IPS-18c (cell line): ENCODE measurements around the gene PRKG1.

Experiments
- H3K4me3 ChIP-seq: 2 replicates; pipeline ENCODE4 v1.7.0; 2013; ENCODE audit warnings: low read depth, mild to moderate bottlenecking, low read length, moderate library complexity; ENCODE audit not compliant: insufficient read depth
- H3K9me3 ChIP-seq: one replicate; pipeline ENCODE4 v1.6.1; 2013; ENCODE audit warnings: mild to moderate bottlenecking, low read length, moderate library complexity; ENCODE audit not compliant: control insufficient read depth, insufficient read depth

Gene PRKG1

DNA sequence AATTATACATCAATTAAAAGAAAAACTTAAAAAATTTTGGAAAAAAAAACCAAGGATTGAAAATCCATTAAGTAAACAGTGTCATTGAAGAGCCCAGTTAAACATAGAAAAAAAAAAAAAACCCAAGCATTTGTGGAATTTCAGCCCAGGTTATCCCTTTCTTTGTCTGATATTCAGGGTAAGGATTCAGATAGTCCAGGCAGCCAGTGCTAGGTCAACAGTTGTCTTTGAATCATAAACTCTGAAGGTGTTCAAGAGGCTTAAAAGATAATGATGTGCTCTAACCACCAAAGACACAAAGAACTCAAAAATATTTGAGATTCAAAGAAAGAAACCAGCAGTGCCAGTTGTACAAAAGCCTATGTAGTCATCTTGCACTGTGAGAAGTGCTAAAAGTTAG is 969.5 kb downstream of the PRKG1 start:
- Histone ChIP-seq H3K4me3 (no peak overlapping the region), H3K9me3 (no peaks in the 10 kb centered on the region)

DNA sequence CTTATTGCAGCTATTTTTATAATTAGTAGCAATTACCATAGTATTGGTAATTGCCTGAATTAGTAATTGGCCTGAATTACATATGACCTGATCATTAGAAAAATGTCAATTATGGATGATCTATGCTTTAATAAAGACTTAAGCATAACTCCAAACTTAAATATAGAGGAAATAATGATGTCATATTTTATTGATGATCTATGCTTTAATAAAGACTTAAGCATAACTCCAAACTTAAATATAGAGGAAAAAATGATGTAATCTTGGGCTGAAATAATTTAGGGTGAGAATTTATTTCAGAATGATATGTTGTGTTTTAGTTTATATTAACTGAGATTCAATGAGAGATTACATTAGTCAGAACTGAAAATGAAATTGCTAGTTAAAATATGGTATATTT is 973.8 kb downstream of the PRKG1 start:
- no peak overlapping the region for H3K4me3 ChIP-seq
- no peaks in the 10 kb centered on the region for H3K9me3 ChIP-seq

DNA sequence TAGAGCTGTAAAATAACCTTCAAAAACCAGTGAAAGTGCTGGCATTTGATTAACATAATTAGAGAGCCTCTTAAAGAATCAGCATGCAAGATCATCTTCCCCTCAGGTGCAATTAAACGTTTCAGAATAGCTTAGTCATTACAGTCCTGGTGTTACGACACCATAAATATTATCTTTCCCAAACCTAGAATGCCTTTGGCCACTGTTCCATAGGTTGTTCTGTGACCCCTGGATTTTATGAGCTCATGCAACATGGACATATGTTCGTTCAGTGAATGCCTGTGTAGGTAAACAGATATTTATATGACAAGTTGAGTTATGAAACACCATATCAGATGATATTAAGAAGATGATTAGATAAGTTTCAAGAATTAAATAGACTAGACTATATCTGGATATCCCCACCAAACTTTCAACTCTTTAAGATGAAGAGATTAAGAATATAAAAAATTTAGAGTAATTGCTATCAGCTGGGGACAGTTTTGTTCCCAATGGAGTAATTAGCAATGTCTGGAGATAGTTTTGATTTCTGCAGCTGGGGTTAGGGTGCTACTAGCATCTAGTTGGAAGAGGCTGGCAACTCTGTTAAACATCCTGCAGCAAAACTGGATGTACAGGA is 976.3 kb downstream of the PRKG1 start:
- Histone ChIP-seq H3K4me3 (no peak overlapping the region), H3K9me3 (no peaks in the 10 kb centered on the region)

DNA sequence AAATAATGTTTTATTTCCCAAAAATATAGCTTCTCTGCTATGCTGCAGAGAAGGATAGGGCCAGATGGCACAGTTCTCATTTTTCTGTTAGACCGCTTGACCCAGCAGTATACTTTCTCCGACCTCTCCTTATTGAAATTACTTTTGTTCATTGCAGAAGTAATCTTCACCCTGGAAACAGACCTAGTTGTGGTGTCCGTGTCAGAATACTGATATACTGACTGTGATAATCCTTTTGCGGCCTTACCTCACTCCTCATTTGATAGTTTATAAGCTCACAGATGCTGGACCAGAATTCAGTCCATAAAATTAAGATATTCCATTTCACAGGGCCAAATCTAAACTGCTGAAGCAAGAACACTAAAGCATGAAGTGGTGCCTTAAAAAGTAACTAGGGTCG is 979.2 kb downstream of the PRKG1 start:
- Histone ChIP-seq H3K4me3 (no peak overlapping the region), H3K9me3 (no peaks in the 10 kb centered on the region)

DNA sequence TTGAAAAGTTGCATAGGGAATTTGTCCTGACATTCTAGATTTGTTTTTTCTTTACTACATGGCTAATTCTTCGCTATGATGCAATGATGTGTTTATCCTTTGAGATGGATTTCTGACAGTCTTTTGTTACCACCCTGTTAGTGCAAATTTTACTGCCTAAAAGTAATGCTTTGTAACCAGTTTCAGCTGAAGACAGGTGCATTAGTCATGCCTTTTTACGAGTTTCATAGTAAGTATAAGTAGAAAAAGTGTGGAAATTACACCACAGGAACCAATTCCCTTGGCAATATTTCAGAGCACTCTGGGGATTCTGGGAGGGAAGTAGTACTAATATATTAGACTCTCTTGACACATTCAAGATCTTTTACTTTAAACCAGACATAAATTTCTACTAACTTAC is 982.0 kb downstream of the PRKG1 start:
- no peak overlapping the region for H3K4me3 ChIP-seq
- no peaks in the 10 kb centered on the region for H3K9me3 ChIP-seq

DNA sequence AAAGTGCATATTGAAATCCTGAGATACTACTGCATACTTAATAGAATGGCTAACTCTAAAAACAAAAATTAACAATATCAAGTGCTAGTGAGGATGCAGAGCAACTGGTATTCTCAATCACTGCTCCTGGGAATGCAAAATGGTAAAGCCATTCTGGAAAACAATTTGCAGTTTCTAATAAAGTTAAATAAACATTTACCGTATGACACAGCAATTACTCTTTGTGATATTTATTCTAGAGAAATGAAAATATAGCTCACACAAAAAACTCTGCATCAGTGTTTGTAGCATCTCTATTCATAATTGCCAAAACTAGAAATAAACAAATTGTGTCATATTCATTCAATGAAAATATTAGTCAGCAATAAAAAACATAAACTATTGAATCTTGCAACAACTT is 984.8 kb downstream of the PRKG1 start:
- Histone ChIP-seq H3K4me3 (no peak overlapping the region), H3K9me3 (peaks cover 2% of the 10 kb centered on the region)

DNA sequence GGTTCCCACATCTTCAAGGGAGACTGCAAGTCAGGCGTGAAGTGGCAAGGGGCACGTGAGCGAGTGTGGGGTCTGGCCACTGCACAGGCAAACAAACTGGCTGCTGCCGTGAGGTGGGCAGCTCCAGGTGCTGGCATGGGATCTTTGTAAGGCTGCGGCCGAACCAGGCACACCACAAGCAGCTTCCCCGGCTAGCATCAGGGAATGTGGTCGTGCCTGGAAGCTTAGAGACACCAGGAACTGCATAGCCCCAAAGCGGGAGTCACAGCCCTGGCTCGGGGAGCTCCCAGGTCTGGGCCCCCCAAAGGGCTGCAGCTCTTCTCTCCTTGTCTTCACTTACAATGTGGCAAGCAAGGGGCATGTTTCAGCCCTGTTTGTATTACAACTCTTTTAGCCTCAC is 988.9 kb downstream of the PRKG1 start:
- no peak overlapping the region for H3K4me3 ChIP-seq
- H3K9me3 ChIP-seq: peaks cover 2% of the 10 kb centered on the region

DNA sequence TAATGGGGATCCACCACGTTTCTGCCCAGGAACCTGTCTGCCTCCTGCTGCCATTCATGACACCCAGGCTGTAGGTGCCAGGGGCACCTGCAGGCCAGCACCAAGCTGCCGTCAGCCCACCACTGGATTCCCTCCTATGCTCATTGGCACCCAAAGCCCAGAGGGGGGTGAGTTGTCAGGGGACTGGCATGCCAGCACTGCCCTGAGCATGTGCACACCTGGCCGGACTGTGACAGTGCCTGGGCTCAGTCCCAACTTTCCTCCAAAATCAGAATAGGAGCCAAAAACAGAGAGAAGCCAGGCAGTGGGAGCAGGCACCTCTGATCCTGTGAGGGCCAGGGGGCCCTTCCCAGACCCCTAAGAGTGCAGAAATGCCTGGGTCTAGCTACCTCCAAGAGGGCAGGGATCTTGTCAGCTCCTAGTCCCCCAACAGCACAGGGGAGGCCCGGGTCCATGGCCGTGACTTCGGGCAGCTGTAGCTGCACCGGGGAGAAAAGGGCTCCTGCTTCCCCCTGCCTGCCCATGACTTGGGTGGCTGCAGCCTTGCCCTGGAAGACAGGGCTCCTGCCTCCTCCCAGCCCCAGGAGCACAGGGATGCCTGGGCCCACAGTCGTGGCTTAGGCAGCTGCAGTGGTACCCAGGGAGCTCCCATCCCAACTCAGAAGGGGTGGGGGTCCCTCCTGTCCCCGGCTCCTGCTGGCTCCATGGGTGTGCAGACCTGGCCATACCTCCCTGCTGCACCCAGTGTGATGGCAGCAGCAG is 990.0 kb downstream of the PRKG1 start:
- H3K4me3 ChIP-seq: no peak overlapping the region
- peaks cover 2% of the 10 kb centered on the region for H3K9me3 ChIP-seq

DNA sequence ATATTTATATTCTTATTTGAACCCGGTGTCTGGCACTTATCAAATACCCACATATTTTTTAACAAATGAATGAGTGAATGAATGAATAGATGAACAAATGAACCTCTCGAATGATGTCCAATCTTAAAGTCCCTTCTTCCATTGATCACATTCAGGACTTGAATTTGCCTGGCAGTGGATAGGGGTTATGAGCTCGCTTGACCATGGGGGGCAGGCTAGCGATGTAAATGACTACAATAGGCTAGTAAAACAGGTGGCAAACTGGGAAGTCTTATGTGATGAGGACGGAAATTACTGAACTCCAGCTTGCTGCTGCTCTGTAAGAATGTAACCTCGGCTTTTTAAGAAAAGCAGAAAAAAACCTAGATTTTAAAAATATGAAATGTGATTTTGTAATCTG is 992.1 kb downstream of the PRKG1 start:
- Histone ChIP-seq H3K9me3 (peaks cover 2% of the 10 kb centered on the region), H3K4me3 (no peak overlapping the region)

DNA sequence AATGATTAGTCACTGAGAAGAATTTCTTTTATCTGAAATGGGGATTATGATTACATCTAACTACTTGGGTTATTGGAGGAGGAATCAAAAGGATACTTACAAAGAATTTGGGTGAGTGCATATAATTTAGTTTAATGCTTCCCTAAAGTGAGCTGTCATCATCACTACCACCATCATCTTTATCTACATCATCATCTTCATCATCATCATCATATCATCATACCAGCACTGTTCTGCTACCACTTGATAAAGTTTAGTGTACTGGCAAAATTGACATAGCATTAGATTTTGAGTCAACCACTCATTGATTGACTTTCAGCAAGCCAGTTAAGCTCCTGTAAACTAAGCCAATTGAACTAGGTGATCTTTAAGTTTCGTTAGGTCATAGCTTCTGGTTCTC is 994.2 kb downstream of the PRKG1 start:
- Histone ChIP-seq H3K9me3 (peaks cover 2% of the 10 kb centered on the region), H3K4me3 (no peak overlapping the region)

DNA sequence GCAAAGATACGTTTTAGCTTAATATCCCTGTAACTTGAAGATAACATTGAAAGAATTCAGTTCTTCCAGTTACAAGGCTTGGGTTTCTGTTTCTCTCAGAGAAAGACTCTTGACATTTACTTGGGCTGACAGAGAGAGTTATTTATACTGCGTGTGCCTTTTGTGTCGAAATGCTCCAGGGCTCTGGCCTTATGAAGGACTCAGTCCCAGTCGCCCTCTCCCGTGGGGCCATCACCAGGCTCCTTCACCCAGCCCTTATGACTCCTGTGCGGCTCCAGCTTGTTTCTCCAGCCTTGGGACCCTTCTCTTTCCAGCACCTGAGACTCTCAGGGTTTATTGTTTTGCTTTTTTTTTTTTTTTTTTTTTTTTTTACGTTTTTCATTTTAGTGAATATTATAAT is 997.5 kb downstream of the PRKG1 start:
- Histone ChIP-seq H3K9me3 (no peaks in the 10 kb centered on the region), H3K4me3 (no peak overlapping the region)

DNA sequence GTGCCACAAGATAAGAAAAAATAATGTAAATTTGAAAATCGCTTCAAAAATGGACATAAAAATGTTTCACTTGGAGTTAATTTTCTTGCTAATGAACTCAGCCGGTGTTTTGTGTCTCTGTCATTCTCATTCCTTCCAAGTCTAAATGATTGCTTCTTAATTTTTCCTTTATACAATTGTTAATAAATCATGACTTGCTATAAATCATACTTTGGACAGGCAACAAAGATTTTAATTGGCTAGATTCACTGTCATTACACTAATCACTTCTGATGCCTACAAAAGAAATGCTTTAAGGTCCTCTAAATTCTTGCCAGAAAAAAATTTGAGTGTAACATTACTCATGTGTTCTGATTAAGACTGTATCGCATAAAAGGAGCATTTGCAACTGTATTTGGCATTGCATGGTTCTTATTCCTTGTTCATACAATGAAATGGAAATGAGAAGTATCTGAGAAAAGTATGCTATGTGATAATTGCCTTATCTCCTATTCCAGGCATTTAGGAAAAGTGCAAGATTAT is 1000.3 kb downstream of the PRKG1 start:
- H3K9me3 ChIP-seq: no peaks in the 10 kb centered on the region
- H3K4me3 ChIP-seq: no peak overlapping the region

DNA sequence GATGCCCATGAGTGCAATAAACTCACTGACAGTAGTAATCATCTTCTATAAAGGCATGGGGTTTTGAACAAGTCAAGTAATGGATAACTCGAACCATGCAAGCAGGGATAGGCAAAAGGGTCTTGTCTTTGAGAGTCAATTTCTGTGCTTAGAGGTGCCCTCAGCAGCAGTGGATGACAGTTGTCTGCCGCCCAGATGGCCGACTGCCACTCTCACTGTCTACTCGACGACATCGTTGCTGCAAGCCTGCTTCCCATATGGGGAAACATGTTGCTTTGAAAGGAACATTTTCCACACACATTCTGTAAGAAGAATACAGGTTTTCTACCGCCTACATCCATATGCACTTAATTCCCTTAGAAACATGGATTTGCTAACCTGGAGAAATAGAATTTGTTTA is 1003.5 kb downstream of the PRKG1 start:
- no peaks in the 10 kb centered on the region for H3K9me3 ChIP-seq
- H3K4me3 ChIP-seq: no peak overlapping the region

DNA sequence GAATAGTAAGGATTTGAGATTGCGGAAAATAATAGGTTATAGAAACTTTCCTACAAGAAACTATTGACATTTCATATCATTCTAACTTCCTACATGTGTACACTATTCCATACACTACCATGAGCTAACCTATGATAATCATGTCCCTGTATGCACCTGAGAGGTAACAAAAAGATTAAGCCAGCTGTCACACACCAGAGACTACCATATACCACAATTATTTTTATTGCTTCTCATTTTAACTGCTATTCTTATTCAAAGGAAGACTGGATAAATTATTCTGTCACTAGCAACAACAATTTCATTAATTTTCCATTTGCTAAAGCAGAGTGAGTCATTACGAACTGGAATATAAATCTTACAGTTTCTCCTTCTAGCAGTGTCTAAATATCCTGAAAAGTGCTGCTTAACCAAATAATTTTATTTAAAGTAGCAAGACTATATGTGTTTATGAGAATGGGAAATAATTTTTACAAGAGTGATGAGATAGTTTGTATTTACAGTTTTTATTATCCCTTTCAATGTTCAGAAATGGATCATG is 1004.2 kb downstream of the PRKG1 start:
- H3K4me3 ChIP-seq: no peak overlapping the region

DNA sequence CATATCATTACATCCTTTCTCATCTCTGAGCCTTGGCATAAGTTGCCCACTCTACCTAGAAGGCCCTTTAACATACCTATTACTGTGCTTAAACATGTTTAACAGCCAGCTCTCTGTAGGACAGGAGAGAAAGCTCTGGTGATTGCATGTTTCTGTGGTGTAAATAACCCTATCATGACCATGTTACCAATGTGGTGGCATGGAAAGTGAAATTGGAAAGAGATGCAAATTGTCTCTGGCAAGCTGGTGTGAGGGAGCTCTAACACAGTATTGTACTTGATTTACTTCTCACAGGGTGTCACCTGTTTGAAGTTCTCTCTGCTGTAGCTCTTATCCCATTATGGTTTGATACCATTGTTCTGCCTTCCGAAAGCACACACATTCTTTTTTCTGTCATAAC is 1008.0 kb downstream of the PRKG1 start:
- Histone ChIP-seq H3K4me3 (no peak overlapping the region), H3K9me3 (no peaks in the 10 kb centered on the region)

More for the DNA sequence above, 1004.2 kb downstream of the PRKG1 start:
- H3K9me3 ChIP-seq: no peaks in the 10 kb centered on the region

DNA sequence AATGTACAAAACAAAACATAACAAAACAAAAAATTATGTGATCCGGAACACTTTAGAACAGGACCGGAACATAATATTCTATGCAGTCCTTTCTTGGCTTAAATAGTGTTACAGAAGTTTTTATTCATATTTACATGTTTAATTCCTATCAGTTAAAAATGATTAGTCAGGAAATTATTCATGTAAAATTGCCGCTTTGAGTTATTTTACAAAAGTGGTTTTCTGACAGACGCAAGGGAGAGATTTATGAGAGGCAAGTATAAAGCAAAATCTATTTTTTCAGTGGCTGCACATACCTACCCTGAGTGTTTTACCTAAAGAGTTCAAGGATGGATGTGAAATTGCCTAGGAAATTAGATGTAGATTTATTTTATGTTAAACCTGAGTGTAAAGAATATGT is 1009.1 kb downstream of the PRKG1 start:
- H3K4me3 ChIP-seq: no peak overlapping the region
- H3K9me3 ChIP-seq: no peaks in the 10 kb centered on the region

DNA sequence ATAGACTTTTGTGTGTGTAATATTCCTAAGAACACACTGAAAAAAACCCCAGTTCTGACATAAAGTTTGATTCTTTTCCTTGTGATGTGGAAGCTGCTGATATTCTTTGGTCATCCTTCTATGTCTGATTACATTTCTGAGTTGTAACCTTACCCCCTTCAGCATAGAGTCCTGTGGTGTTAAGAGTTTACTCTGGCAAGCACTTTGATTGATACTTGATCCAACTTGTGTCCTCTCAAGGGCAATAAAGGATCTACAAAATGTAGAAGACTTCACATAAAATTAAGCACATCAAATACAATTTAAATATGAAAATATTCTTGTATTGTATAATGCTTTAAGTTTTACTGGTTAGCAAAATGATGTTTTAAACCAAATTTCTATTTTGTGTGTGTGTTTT is 1018.1 kb downstream of the PRKG1 start:
- H3K4me3 ChIP-seq: no peak overlapping the region

DNA sequence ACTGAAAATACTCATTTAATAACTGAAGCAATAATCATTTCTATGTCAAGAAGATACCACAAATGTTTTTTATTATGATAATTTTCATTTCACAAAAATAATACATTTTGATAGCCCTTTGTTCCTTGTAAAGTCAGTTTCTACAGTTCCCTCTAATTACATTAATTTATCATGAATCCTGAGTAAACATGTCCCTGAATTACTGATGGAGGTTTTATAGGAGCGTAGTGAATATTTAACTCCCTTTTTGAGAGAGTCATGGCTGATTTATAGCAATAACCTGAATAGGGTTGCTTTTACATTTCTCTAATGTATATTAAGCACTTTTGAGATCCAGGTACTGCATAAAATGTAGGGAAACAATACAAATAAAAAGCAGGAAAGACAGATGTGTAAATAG is 1023.8 kb downstream of the PRKG1 start:
- H3K9me3 ChIP-seq: no peaks in the 10 kb centered on the region
- no peak overlapping the region for H3K4me3 ChIP-seq

More for the DNA sequence above, 1018.1 kb downstream of the PRKG1 start:
- H3K9me3 ChIP-seq: no peaks in the 10 kb centered on the region
